Measurements from ENCODE around the gene GPR26. TPM values are rescaled to one million over a fixed set of nuclear protein-coding genes. Genes with fewer than 3 reads are reported as not detected.

Gene GPR26
- total RNA-seq, 1 experiment from 2014 or later, result 0.07 TPM

DNA sequence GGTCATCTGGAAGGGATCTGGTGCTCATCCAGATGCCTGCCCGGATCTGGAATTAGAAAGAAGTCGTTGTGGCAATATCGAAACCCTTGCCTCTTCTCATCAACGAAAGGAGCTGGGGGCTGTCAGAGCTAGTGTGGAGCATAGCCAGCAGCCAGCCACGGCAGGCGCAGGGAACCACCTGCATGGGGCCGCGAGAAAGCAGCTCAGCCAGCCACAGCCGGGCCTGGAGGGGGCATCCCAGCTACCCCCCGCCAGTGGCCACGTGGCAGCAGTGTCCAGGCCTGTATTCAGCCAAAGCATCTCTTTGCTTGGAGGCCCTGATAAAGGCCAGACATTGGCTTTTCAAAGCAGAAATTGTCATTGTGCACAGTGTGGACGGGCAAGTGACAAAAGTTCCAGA lies 19.1 kb downstream of the GPR26 start:
- Histone ChIP-seq H4K5ac (ENCODE audit: insufficient read length, low read depth, low read length) (no peak overlapping the region), H2AK5ac (ENCODE audit: insufficient read length, low read length) (no peak overlapping the region), H4K20me1 (ENCODE audit: control insufficient read depth, insufficient read depth, insufficient read length) (no peaks in the 10 kb centered on the region), H4K91ac (ENCODE audit: insufficient read length, low read depth, low read length) (no peak overlapping the region), H3K4me2 (ENCODE audit: insufficient read depth, insufficient read length, low read length) (no peak overlapping the region), H3K18ac (ENCODE audit: insufficient read length, low read depth, low read length) (no peak overlapping the region), H3K4me1 (ENCODE audit: insufficient read depth, low read length) (no peaks in the 10 kb centered on the region), H3K4ac (ENCODE audit: low read depth, low read length) (no peak overlapping the region), H3K23me2 (ENCODE audit: insufficient read length, low read depth, low read length, poor library complexity, severe bottlenecking) (no peaks in the 10 kb centered on the region), H3K56ac (ENCODE audit: insufficient read length, low read depth, low read length) (no peak overlapping the region), H4K8ac (replicated peaks; ENCODE audit: insufficient read length, low read depth, low read length) (no peak overlapping the region), H3T11ph (ENCODE audit: low read length) (no peak overlapping the region), H2AFZ (ENCODE audit: low read length) (no peak overlapping the region), H3K79me1 (ENCODE audit: insufficient read depth, low read depth, low read length, poor library complexity, severe bottlenecking) (no peaks in the 10 kb centered on the region), H3K14ac (ENCODE audit: insufficient read depth, low read length) (no peak overlapping the region), H2BK12ac (ENCODE audit: insufficient read length, low read depth, low read length) (no peak overlapping the region), H3K9ac (ENCODE audit: extremely low read depth, insufficient read length, low read length) (no peak overlapping the region), H3K9me3 (ENCODE audit: control insufficient read depth, low read depth, low read length) (no peaks in the 10 kb centered on the region), H3K27ac (ENCODE audit: insufficient read length, low read depth, low read length) (no peak overlapping the region), H2BK15ac (ENCODE audit: low read depth, low read length) (no peak overlapping the region), H2BK20ac (ENCODE audit: low read depth, low read length, poor library complexity, severe bottlenecking) (no peak overlapping the region), H3K79me2 (ENCODE audit: insufficient read depth, low read length) (no peaks in the 10 kb centered on the region), H2BK120ac (ENCODE audit: low read depth, low read length, poor library complexity, severe bottlenecking) (no peak overlapping the region), H2BK5ac (ENCODE audit: insufficient read length, low read length) (no peak overlapping the region), H3K23ac (ENCODE audit: insufficient read length, low read depth, low read length) (no peak overlapping the region), H3K27me3 (ENCODE audit: insufficient read depth, low read length) (no peaks in the 10 kb centered on the region)
- H3K36me3 Mint-ChIP-seq (ENCODE audit: insufficient read depth in 1 of 3, low read depth in 3 of 3), result no peaks in the 10 kb centered on the region; a peak in 1 of 7 replicates
- WGBS (ENCODE audit: extremely low coverage, insufficient read length, low lambda C conversion rate), result no CpG with 5 or more reads among the region's 12 CpGs
- no peak overlapping the region for H3K27ac Mint-ChIP-seq
- TF ChIP-seq, protein P1, sequence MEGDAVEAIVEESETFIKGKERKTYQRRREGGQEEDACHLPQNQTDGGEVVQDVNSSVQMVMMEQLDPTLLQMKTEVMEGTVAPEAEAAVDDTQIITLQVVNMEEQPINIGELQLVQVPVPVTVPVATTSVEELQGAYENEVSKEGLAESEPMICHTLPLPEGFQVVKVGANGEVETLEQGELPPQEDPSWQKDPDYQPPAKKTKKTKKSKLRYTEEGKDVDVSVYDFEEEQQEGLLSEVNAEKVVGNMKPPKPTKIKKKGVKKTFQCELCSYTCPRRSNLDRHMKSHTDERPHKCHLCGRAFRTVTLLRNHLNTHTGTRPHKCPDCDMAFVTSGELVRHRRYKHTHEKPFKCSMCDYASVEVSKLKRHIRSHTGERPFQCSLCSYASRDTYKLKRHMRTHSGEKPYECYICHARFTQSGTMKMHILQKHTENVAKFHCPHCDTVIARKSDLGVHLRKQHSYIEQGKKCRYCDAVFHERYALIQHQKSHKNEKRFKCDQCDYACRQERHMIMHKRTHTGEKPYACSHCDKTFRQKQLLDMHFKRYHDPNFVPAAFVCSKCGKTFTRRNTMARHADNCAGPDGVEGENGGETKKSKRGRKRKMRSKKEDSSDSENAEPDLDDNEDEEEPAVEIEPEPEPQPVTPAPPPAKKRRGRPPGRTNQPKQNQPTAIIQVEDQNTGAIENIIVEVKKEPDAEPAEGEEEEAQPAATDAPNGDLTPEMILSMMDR (conservative IDR thresholded peaks at IDR 0.05), result no peak
- no peaks in the 10 kb centered on the region for H3K9me3 Mint-ChIP-seq
- no peak for DNase-seq
- peaks cover 4% of the 10 kb centered on the region for H3K27me3 Mint-ChIP-seq (ENCODE audit: low read depth)
- H3K4me3 Mint-ChIP-seq, result no peak overlapping the region
- peaks cover 0 to 5% of the 10 kb centered on the region in 2 experiments; a peak in 1 of 4 replicates for H3K4me1 Mint-ChIP-seq

All from H9 (cell line).